H1 (cell line): ENCODE results near the gene ZNF487. TPM values are rescaled to one million over a fixed set of nuclear protein-coding genes. Genes with fewer than 3 reads are reported as not detected.

Experiments used
- CTCF ChIA-PET: fragments of 300-600 bp; sonication (Branson Sonifier 250); formaldehyde crosslinking; loops from one replicate; lab custom pipeline; 2021; ENCODE audit not compliant: partially characterized antibody; lab: Charles Lee
- POLR2A ChIA-PET: fragments of 300-600 bp; sonication (Branson Sonifier 250); formaldehyde crosslinking; loops from one replicate; lab custom pipeline; 2021; ENCODE audit warnings: inconsistent platforms; ENCODE audit not compliant: partially characterized antibody; lab: Charles Lee
- DNase-seq, 2 experiments: peaks; one replicate each; pipeline versions ENCODE4 v3.0.0 to v3.0.0-alpha.2; 2010 to 2022; ENCODE audit warnings: low spot score in 2 of 2, low read depth in 1 of 2, mixed read lengths in 1 of 2
- FAIRE-seq: peaks from 2 replicates; lab custom pipeline; 2011; peaks lifted over from hg19 to GRCh38; lab: Jason Lieb, UNC
- H2AFZ ChIP-seq: 2 replicates; pipeline ENCODE4 v1.8.1; 2012; ENCODE audit warnings: low read length, inconsistent platforms
- H2AK5ac ChIP-seq: 2 replicates; pipeline ENCODE4 v1.6.1; 2013; ENCODE audit warnings: low read depth, low read length
- H2BK120ac ChIP-seq: replicated peaks from 2 replicates; pipeline ENCODE3; 2013; ENCODE audit warnings: low read depth, low read length, inconsistent platforms
- H2BK12ac ChIP-seq: 2 replicates; pipeline ENCODE4 v1.6.1; 2013; ENCODE audit warnings: low read depth, low read length
- H2BK15ac ChIP-seq: 2 replicates; pipeline ENCODE4 v1.6.1; 2013; ENCODE audit warnings: low read length
- H2BK20ac ChIP-seq: 2 replicates; pipeline ENCODE4 v1.6.1; 2013; ENCODE audit warnings: low read length
- H2BK5ac ChIP-seq: 2 replicates; pipeline ENCODE4 v1.6.1; 2013; ENCODE audit warnings: low read depth, low read length
- H3K14ac ChIP-seq: 2 replicates; pipeline ENCODE4 v1.6.1; 2013; ENCODE audit warnings: inconsistent platforms; ENCODE audit not compliant: insufficient read length
- H3K18ac ChIP-seq: 2 replicates; pipeline ENCODE4 v1.6.1; 2013; ENCODE audit warnings: low read length; ENCODE audit errors: extremely low read depth
- H3K23ac ChIP-seq: 2 replicates; pipeline ENCODE4 v1.6.1; 2013; ENCODE audit warnings: inconsistent platforms; ENCODE audit not compliant: insufficient read length
- H3K23me2 ChIP-seq: 2 replicates; pipeline ENCODE4 v1.6.1; 2013; ENCODE audit warnings: low read depth, low read length
- H3K27ac ChIP-seq: 2 replicates; pipeline ENCODE4 v1.6.1; 2011; ENCODE audit warnings: low read depth, low read length, inconsistent platforms
- H3K27me3 ChIP-seq, 4 experiments: replicated peaks in 1 of 4; 1 replicate in 1 of 4; 2 replicates in 3 of 4; pipeline versions ENCODE4 v1.6.1 to v1.8.1; 2011 to 2013; ENCODE audit warnings: low read length in 3 of 4, mild to moderate bottlenecking in 3 of 4, inconsistent platforms in 2 of 4, mixed read lengths in 2 of 4, moderate library complexity in 1 of 4; ENCODE audit not compliant: control insufficient read depth in 3 of 4, insufficient read depth in 3 of 4; ENCODE audit errors: extremely low read depth in 1 of 4
- H3K36me3 ChIP-seq, 4 experiments: 2 replicates each; pipeline versions ENCODE4 v1.6.1 to v1.8.1; 2011 to 2013; ENCODE audit warnings: mild to moderate bottlenecking in 4 of 4, low read length in 3 of 4, moderate library complexity in 2 of 4, control low read depth in 1 of 4, inconsistent platforms in 1 of 4; ENCODE audit not compliant: insufficient read depth in 4 of 4, control insufficient read depth in 2 of 4
- H3K4ac ChIP-seq: replicated peaks from 2 replicates; pipeline ENCODE3; 2013; ENCODE audit warnings: low read length, low read depth, mixed read lengths, inconsistent platforms; ENCODE audit not compliant: insufficient read length
- H3K4me1 ChIP-seq, 4 experiments: replicated peaks in 1 of 4; 1 replicate in 1 of 4; 2 replicates in 3 of 4; pipeline versions ENCODE4 v1.6.1 to v1.8.1; 2011 to 2013; ENCODE audit warnings: low read length in 3 of 4, inconsistent platforms in 2 of 4, mixed read lengths in 1 of 4; ENCODE audit not compliant: insufficient read depth in 4 of 4, control insufficient read depth in 3 of 4
- H3K4me2 ChIP-seq, 2 experiments: 2 replicates each; pipeline versions ENCODE4 v1.6.1 to v1.8.1; 2011 to 2013; ENCODE audit warnings: low read depth in 2 of 2, low read length in 2 of 2, control low read depth in 1 of 2, inconsistent platforms in 1 of 2, mild to moderate bottlenecking in 1 of 2; ENCODE audit not compliant: insufficient read depth in 1 of 2
- H3K4me3 ChIP-seq, 4 experiments: fragments of 200-600, 300-600 bp in 1 of 4; sonication (generic), shearing (Covaris generic), sonication (Bioruptor Twin) in 1 of 4; 2 replicates each; pipeline versions ENCODE4 v1.5.1 to v1.8.1; 2011 to 2016; ENCODE audit warnings: low read length in 4 of 4, low read depth in 3 of 4, control low read depth in 2 of 4, inconsistent platforms in 2 of 4, mild to moderate bottlenecking in 2 of 4, mixed read lengths in 1 of 4, moderate library complexity in 1 of 4; ENCODE audit not compliant: insufficient read depth in 2 of 4; ENCODE audit errors: extremely low read depth in 1 of 4
- H3K56ac ChIP-seq: replicated peaks from 2 replicates; pipeline ENCODE3; 2013; ENCODE audit warnings: low read depth, mild to moderate bottlenecking, mixed read lengths, low read length, inconsistent platforms; ENCODE audit not compliant: insufficient read length
- H3K79me1 ChIP-seq: 2 replicates; pipeline ENCODE4 v1.6.1; 2013; ENCODE audit warnings: low read depth, low read length, control low read depth
- H3K79me2 ChIP-seq, 2 experiments: 2 replicates each; pipeline versions ENCODE4 v1.6.1 to v1.8.1; 2012 to 2013; ENCODE audit warnings: low read length in 2 of 2, mild to moderate bottlenecking in 2 of 2, inconsistent platforms in 1 of 2; ENCODE audit not compliant: insufficient read depth in 2 of 2, control insufficient read depth in 1 of 2
- H3K9ac ChIP-seq, 4 experiments: replicated peaks in 1 of 4; 1 replicate in 1 of 4; 2 replicates in 3 of 4; pipeline versions ENCODE4 v1.6.1 to v1.8.1; 2011 to 2013; ENCODE audit warnings: low read depth in 3 of 4, low read length in 3 of 4, control low read depth in 2 of 4, mild to moderate bottlenecking in 2 of 4, moderate library complexity in 2 of 4, inconsistent platforms in 1 of 4; ENCODE audit errors: extremely low read depth in 1 of 4
- H3K9me3 ChIP-seq, 2 experiments: 2 replicates each; pipeline versions ENCODE4 v1.6.1 to v1.8.1; 2012 to 2013; ENCODE audit warnings: mild to moderate bottlenecking in 2 of 2, moderate library complexity in 2 of 2, control low read depth in 1 of 2, inconsistent platforms in 1 of 2, low read depth in 1 of 2, low read length in 1 of 2, mixed read lengths in 1 of 2; ENCODE audit not compliant: insufficient read depth in 2 of 2
- H4K20me1 ChIP-seq, 2 experiments: replicated peaks in 1 of 2; 2 replicates each; pipeline versions ENCODE3 to v1.8.1; 2011 to 2013; ENCODE audit warnings: inconsistent platforms in 2 of 2, low read length in 2 of 2, mild to moderate bottlenecking in 1 of 2; ENCODE audit not compliant: insufficient read depth in 2 of 2, control insufficient read depth in 1 of 2
- H4K5ac ChIP-seq: 2 replicates; pipeline ENCODE4 v1.6.1; 2013; ENCODE audit warnings: low read length, low read depth, mixed read lengths, inconsistent platforms; ENCODE audit not compliant: insufficient read length
- H4K8ac ChIP-seq: 2 replicates; pipeline ENCODE4 v1.8.0; 2013; ENCODE audit warnings: mild to moderate bottlenecking, moderate library complexity, low read length, inconsistent platforms; ENCODE audit not compliant: insufficient read depth; ENCODE audit errors: extremely low read depth
- H4K91ac ChIP-seq: replicated peaks from 2 replicates; pipeline ENCODE3; 2013; ENCODE audit warnings: low read length, mixed read lengths, inconsistent platforms; ENCODE audit not compliant: insufficient read length
- CTCF ChIP-seq, 3 experiments: IDR thresholded peaks; 1 replicate in 2 of 3; 2 replicates in 1 of 3; pipeline versions ENCODE4 v1.5.1 to v1.6.1; 2011; ENCODE audit warnings: low read length in 3 of 3, mild to moderate bottlenecking in 3 of 3, inconsistent platforms in 2 of 3, low read depth in 1 of 3, moderate library complexity in 1 of 3; ENCODE audit not compliant: insufficient read depth in 1 of 3; ENCODE audit errors: control extremely low read depth in 1 of 3
- RAD21 ChIP-seq, 2 experiments: IDR thresholded peaks in 1 of 2; conservative IDR thresholded peaks in 1 of 2; 2 replicates each; pipeline ENCODE4 v1.6.1; 2011; ENCODE audit warnings: low read depth in 2 of 2, low read length in 2 of 2, improper control_type of control experiment in 1 of 2, inconsistent platforms in 1 of 2, mild to moderate bottlenecking in 1 of 2, moderate library complexity in 1 of 2
- SAP30 ChIP-seq: fragments of 300-600 bp; sonication (generic); IDR thresholded peaks from 2 replicates; pipeline ENCODE4 v1.7.1; 2012; ENCODE audit warnings: low read length, moderate library complexity, mild to moderate bottlenecking, inconsistent platforms; ENCODE audit not compliant: insufficient read depth, insufficient replicate concordance
- WGBS, 2 experiments: shearing (Covaris generic) in 1 of 2; methylation state at CpG; one replicate each; pipeline versions ENCODE4 v1.1.6 to v1.1.7; 2013 to 2015; ENCODE audit warnings: low lambda C conversion rate in 2 of 2, mixed read lengths in 2 of 2, inconsistent platforms in 1 of 2, low coverage in 1 of 2, missing lambda C conversion rate in 1 of 2; ENCODE audit not compliant: insufficient replicate concordance in 2 of 2, insufficient coverage in 1 of 2, insufficient read length in 1 of 2; ENCODE audit errors: extremely low coverage in 1 of 2, missing lambda C conversion rate in 1 of 2; 5-methylcytosine and 5-hydroxymethylcytosine counted together
- polyA plus RNA-seq, 7 experiments: library from polyadenylated mRNA; depleted of rRNA in 3 of 7; stranded (reverse) in 5 of 7; unstranded in 2 of 7; fragments of >200 nt in 5 of 7; fragments of 200-250 nt in 2 of 7; gene quantifications; 1 replicate in 5 of 7; 2 replicates in 1 of 7; 4 replicates in 1 of 7; pipeline versions ENCODE4 v1.2.1 to v1.2.3, GENCODE V29; 2011 to 2013; ENCODE audit warnings: missing spikeins in 2 of 7, mixed read lengths in 2 of 7
- total RNA-seq: library from RNA; stranded (reverse); fragmentation: NEBNext Ultra II Directional; extraction: Animal tissue kit (Norgen Biotek cat#: 25700); gene quantifications from 2 replicates; pipeline ENCODE4 v1.2.1, GENCODE V29; 2021

ZNF487 gene
- total and polyA plus RNA-seq, 2 of the 8 experiments (the other 6 are each of a cell fraction or from before 2014, with no cell fraction given) = 1.9 to 2.5 TPM

GRCh38 chr10:43461950-43462349 lies 25.0 kb downstream of the ZNF487 start:
- Histone ChIP-seq H3K23me2 (no peaks in the 10 kb centered on the region), H2BK20ac (no peak overlapping the region), H3K14ac (no peak overlapping the region), H3K27me3 (no peaks in the 10 kb centered on the region), H4K91ac (no peak overlapping the region), H3K36me3 (no peaks in the 10 kb centered on the region), H3K23ac (no peak overlapping the region), H2AFZ (no peak overlapping the region), H3K4me1 (peaks cover 0 to 5% (median 1%) of the 10 kb centered on the region in 4 experiments; a peak in 4 of 7 replicates), H4K5ac (no peak overlapping the region), H3K18ac (no peak overlapping the region; the same call in 1 of the 2 replicates), H2BK5ac (no peak overlapping the region), H2BK12ac (no peak overlapping the region), H4K20me1 (no peaks in the 10 kb centered on the region), H2BK15ac (no peak overlapping the region), H3K4me3 (no peak overlapping the region), H2AK5ac (no peak overlapping the region), H3K27ac (no peak overlapping the region), H3K79me2 (no peaks in the 10 kb centered on the region), H3K56ac (no peak overlapping the region), H3K4ac (no peak overlapping the region), H3K4me2 (no peak overlapping the region), H4K8ac (no peak overlapping the region), H3K9ac (no peak overlapping the region), H2BK120ac (no peak overlapping the region), H3K9me3 (peaks cover 0 to 11% of the 10 kb centered on the region in 2 experiments; a peak in 1 of 4 replicates), H3K79me1 (no peaks in the 10 kb centered on the region)
- no peak for DNase-seq
- POLR2A ChIA-PET = interaction anchor here (1.1 to 1.3 kb wide), 2 partner anchors 66 to 71 kb away, joined by 3 to 4 read pairs; no protein-coding TSS in a partner anchor
- CTCF ChIA-PET = interaction anchor here (0.6 to 2.8 kb wide), 15 partner anchors 54 to 257 kb away, joined by 3 to 14 read pairs (median 4); no protein-coding TSS in a partner anchor
- FAIRE-seq = no peak
- peak in 2 of 3 experiments; percentile 43 to 53; a peak in 2 of 4 replicates for TF ChIP-seq CTCF (IDR thresholded peaks at IDR 0.05; ENCODE audit: control extremely low read depth in 1 of 3, insufficient read depth in 1 of 3, low read depth in 1 of 3, low read length in 3 of 3)
- no peak for TF ChIP-seq SAP30
- peak; percentile 78 for TF ChIP-seq RAD21 (IDR thresholded peaks at IDR 0.05 in 1 of 2, conservative IDR thresholded peaks at IDR 0.05 in 1 of 2; ENCODE audit: low read depth in 2 of 2, low read length in 2 of 2)
- WGBS, 2 experiments = 45% methylated on average over 5 of the region's 5 CpGs; no CpG with 5 or more reads in 1 of the 2 experiments
